ENCODE data around the gene GSPT1. TPM values are rescaled to one million over a fixed set of nuclear protein-coding genes. Genes with fewer than 3 reads are reported as not detected.
A peak's percentile ranks its signal among the peaks of the same experiment; 100 is the strongest.

The GSPT1 gene
- polyA plus RNA-seq, 2 of the 4 experiments (the other 2 are of a cell fraction) = 163 to 215 TPM

- ATAC-seq (peak in 1 of 2 experiments; percentile 14; a peak in 2 of 6 replicates), FAIRE-seq (no peak), DNase-seq (ENCODE audit: low read depth in 1 of 2, low spot score in 1 of 2) (no peak)
- Histone ChIP-seq H3K4me1 (peaks cover 40% of the 10 kb centered on the region), H3K9me3 (no peaks in the 10 kb centered on the region), H3K4me3 (peak overlapping the region; percentile 93), H3K4me2 (peak overlapping the region; percentile 94), H3K27ac (peak overlapping the region; percentile 85 to 99)
- CTCF ChIA-PET = interaction anchor here (1.3 to 2.2 kb wide), 4 partner anchors 14 to 153 kb away, joined by 3 to 11 read pairs (median 6); partner anchors contain the start of gene RSL1D1
- TF ChIP-seq MYC (IDR thresholded peaks at IDR 0.05; ENCODE audit: borderline replicate concordance, low read length) (peak; percentile 19; the same call in 1 of the 2 replicates), PHF8 (IDR thresholded peaks at IDR 0.05; ENCODE audit: borderline replicate concordance, low read depth) (peak; percentile 59; the same call in 1 of the 2 replicates), CBX2 (IDR thresholded peaks at IDR 0.05; ENCODE audit: borderline replicate concordance, low read depth) (no peak)
- WGBS (ENCODE audit: missing lambda C conversion rate) = 0% methylated on average over 2 of the region's 79 CpGs
- POLR2A ChIA-PET = interaction anchor here (1.0 to 1.4 kb wide), 3 partner anchors 9 to 152 kb away, joined by 3 to 4 read pairs (median 3); partner anchors contain the start of gene RSL1D1
These were observed 577 bp downstream of the GSPT1 start for GRCh38 chr16:11915114-11915643.

GRCh38 chr16:11914210-11915113 lies 1.3 kb downstream of the GSPT1 start:
- no peak for FAIRE-seq
- WGBS (ENCODE audit: missing lambda C conversion rate) = 3% methylated on average over 21 of the region's 30 CpGs
- Histone ChIP-seq H3K27ac (peak overlapping the region; percentile 85 to 99), H3K9me3 (no peaks in the 10 kb centered on the region), H3K4me1 (peaks cover 41% of the 10 kb centered on the region), H3K4me2 (peak overlapping the region; percentile 94), H3K4me3 (peak overlapping the region; percentile 93)
- no peak for TF ChIP-seq HOXA7 (CRISPR knock-in tag; IDR thresholded peaks at IDR 0.05)
- TF ChIP-seq FOSL2 (IDR thresholded peaks at IDR 0.05) = no peak
- TF ChIP-seq FOSL2 (CRISPR knock-in tag; IDR thresholded peaks at IDR 0.05) = no peak
- no peak for TF ChIP-seq EHMT2 (IDR thresholded peaks at IDR 0.05; ENCODE audit: low read depth)
- no peak for TF ChIP-seq CTCF (IDR thresholded peaks at IDR 0.05)
- TF ChIP-seq HDAC2 (IDR thresholded peaks at IDR 0.05) = no peak
- TF ChIP-seq POLR2A (IDR thresholded peaks at IDR 0.05; ENCODE audit: low read length) = no peak
- TF ChIP-seq RNF2 (IDR thresholded peaks at IDR 0.05; ENCODE audit: borderline replicate concordance, low read depth) = no peak
- no peak for TF ChIP-seq MAFK (IDR thresholded peaks at IDR 0.05; ENCODE audit: partially characterized antibody)
- no peak for TF ChIP-seq CHD2 (IDR thresholded peaks at IDR 0.05; ENCODE audit: low read length, partially characterized antibody)
- no peak for TF ChIP-seq CBX2 (IDR thresholded peaks at IDR 0.05; ENCODE audit: borderline replicate concordance, low read depth)
- no peak for TF ChIP-seq ZC3H11A (IDR thresholded peaks at IDR 0.05)
- no peak for TF ChIP-seq NR3C1 (IDR thresholded peaks at IDR 0.05)
- CTCF ChIA-PET = interaction anchor here (0.8 to 2.2 kb wide), 2 partner anchors 15 to 153 kb away, joined by 3 to 11 read pairs; no protein-coding TSS in a partner anchor
- POLR2A ChIA-PET = interaction anchor here (1.2 kb wide), 1 partner anchor 62 kb away, joined by 3 read pairs; the partner anchor contains the start of gene SNX29
- no peak for ATAC-seq
- peak in 1 of 2 experiments; percentile 34 for DNase-seq (ENCODE audit: low read depth in 1 of 2, low spot score in 1 of 2)

GRCh38 chr16:11913425-11914079 lies 2.2 kb downstream of the GSPT1 start:
- WGBS (ENCODE audit: missing lambda C conversion rate) = 31% methylated on average over 12 of the region's 12 CpGs
- CTCF ChIA-PET = interaction anchor here (2.2 kb wide), 1 partner anchor 154 kb away, joined by 11 read pairs; no protein-coding TSS in a partner anchor
- H3K4me2 ChIP-seq = peak overlapping the region; percentile 94
- POLR2A ChIA-PET = interaction anchor here (1.2 kb wide), 1 partner anchor 63 kb away, joined by 3 read pairs; the partner anchor contains the start of gene SNX29
- ATAC-seq (no peak), DNase-seq (ENCODE audit: low read depth in 1 of 2, low spot score in 1 of 2) (peak in 1 of 2 experiments; percentile 19), FAIRE-seq (no peak)
- no peaks in the 10 kb centered on the region for H3K9me3 ChIP-seq
- H3K27ac ChIP-seq = peak overlapping the region in 1 of 2 experiments; percentile 99; a peak in 2 of 6 replicates
- H3K4me3 ChIP-seq = peak overlapping the region; percentile 93
- TF ChIP-seq MAFK (IDR thresholded peaks at IDR 0.05; ENCODE audit: partially characterized antibody) (peak; percentile 2), EP300 (IDR thresholded peaks at IDR 0.05) (no peak)
- peaks cover 41% of the 10 kb centered on the region for H3K4me1 ChIP-seq
